Common myeloid progenitor, CD34-positive (primary cell): ENCODE results near the gene RNF10.

Experiments used
- CTCF ChIA-PET: fragments of 350-600 bp; sonication (Branson Sonifier 250); formaldehyde crosslinking; loops from one replicate; lab custom pipeline; 2021; ENCODE audit warnings: antibody characterized with exemption; lab: Charles Lee
- POLR2A ChIA-PET: fragments of 350-600 bp; sonication (Branson Sonifier 250); formaldehyde crosslinking; loops from one replicate; lab custom pipeline; 2021; ENCODE audit warnings: antibody characterized with exemption; lab: Charles Lee
- DNase-seq, 3 donors: peaks; one replicate each; pipeline versions ENCODE4 v3.0.0 to v3.0.0-alpha.2; 2013
- H3K27ac ChIP-seq, 2 experiments: 1 replicate in 1 of 2; 2 replicates in 1 of 2; pipeline ENCODE4 v1.7.0; 2013; ENCODE audit warnings: inconsistent platforms in 2 of 2, low read length in 2 of 2, mild to moderate bottlenecking in 2 of 2, low read depth in 1 of 2, moderate library complexity in 1 of 2; ENCODE audit not compliant: severe bottlenecking in 2 of 2, insufficient read depth in 1 of 2, poor library complexity in 1 of 2
- H3K27me3 ChIP-seq, 5 experiments: replicated peaks in 2 of 5; 1 replicate in 3 of 5; 2 replicates in 2 of 5; pipeline versions ENCODE4 v1.6.1 to v1.7.0; 2013; ENCODE audit warnings: low read length in 4 of 5, mild to moderate bottlenecking in 2 of 5, moderate library complexity in 2 of 5, inconsistent platforms in 1 of 5; ENCODE audit not compliant: insufficient read depth in 5 of 5, control insufficient read depth in 4 of 5
- H3K36me3 ChIP-seq, 4 experiments: 1 replicate in 2 of 4; 2 replicates in 2 of 4; pipeline versions ENCODE4 v1.6.1 to v1.7.0; 2013; ENCODE audit warnings: low read length in 3 of 4, control low read depth in 1 of 4, mild to moderate bottlenecking in 1 of 4; ENCODE audit not compliant: control insufficient read depth in 4 of 4, insufficient read depth in 4 of 4
- H3K4me1 ChIP-seq, 4 experiments: 1 replicate in 3 of 4; 2 replicates in 1 of 4; pipeline versions ENCODE4 v1.6.1 to v1.7.1; 2013; ENCODE audit warnings: low read length in 3 of 4, mild to moderate bottlenecking in 3 of 4, control low read depth in 1 of 4, inconsistent platforms in 1 of 4, moderate library complexity in 1 of 4; ENCODE audit not compliant: control insufficient read depth in 4 of 4, insufficient read depth in 4 of 4; ENCODE audit errors: control extremely low read depth in 1 of 4
- H3K4me3 ChIP-seq, 7 experiments: 1 replicate in 4 of 7; 2 replicates in 3 of 7; pipeline versions ENCODE4 v1.5.1 to v1.7.0; 2013; ENCODE audit warnings: mild to moderate bottlenecking in 7 of 7, low read length in 6 of 7, moderate library complexity in 6 of 7, inconsistent platforms in 2 of 7, low read depth in 2 of 7, control low read depth in 1 of 7; ENCODE audit not compliant: insufficient read depth in 4 of 7, control insufficient read depth in 1 of 7; ENCODE audit errors: extremely low read depth in 1 of 7
- H3K9me3 ChIP-seq, 5 experiments: 1 replicate in 4 of 5; 2 replicates in 1 of 5; pipeline versions ENCODE4 v1.6.1 to v1.7.1; 2013; ENCODE audit warnings: low read length in 4 of 5, mild to moderate bottlenecking in 2 of 5, inconsistent platforms in 1 of 5, low read depth in 1 of 5, moderate library complexity in 1 of 5; ENCODE audit not compliant: control insufficient read depth in 4 of 5, insufficient read depth in 2 of 5; ENCODE audit errors: control extremely low read depth in 1 of 5
- WGBS: methylation state at CpG from one replicate; pipeline ENCODE4 v1.1.5; 2013; ENCODE audit not compliant: insufficient coverage; 5-methylcytosine and 5-hydroxymethylcytosine counted together

Gene RNF10

DNA sequence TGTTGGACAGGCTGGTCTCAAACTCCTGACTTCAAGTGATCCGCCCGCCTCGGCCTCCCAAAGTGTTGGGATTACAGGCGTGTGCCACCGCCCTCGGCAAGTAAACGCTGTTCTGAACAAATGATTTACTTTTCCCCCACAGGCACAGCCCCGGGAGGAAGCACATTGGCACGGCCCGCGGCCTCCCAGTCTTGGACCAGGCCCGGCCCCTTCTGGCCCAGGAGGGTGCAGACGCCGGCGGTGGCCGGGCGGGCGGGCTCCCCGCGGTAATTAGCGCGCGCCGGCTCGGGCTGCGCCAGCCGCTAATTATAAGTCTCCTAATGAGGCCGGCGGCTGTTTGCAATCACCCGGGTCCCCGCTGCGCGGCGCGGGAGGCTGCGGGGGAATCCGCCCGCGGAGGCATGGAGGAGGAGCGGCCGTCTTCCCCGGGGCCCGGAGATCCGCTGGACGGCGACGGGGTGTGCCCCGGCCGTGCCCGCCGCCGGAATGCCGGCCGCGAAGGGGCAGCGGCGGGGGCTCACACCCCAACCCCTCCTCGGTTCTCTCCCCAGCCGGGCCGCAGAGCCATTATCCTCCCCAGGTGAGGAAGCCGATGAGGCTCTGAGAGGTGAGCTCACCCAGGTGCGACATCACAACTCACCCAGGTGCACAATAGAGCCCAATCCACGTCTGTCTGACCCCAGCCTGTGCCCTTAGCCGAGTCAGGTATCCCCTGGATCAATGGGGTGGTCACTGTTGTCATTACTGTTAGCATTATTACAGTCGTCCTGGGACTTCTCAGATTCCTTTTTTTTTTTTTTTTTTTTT, 50.4 kb downstream of the RNF10 start:
- peak; percentile 39 to 50 (median 41) for DNase-seq
- Histone ChIP-seq H3K4me3 (peak overlapping the region in 6 of 7 experiments; percentile 8 to 66 (median 54)), H3K36me3 (peaks cover 0 to 3% (median 0%) of the 10 kb centered on the region in 4 experiments), H3K27ac (no peak overlapping the region), H3K4me1 (peaks cover 8 to 34% (median 21%) of the 10 kb centered on the region in 4 experiments), H3K27me3 (peaks cover 0 to 26% (median 12%) of the 10 kb centered on the region in 5 experiments), H3K9me3 (no peaks in the 10 kb centered on the region)
- CTCF ChIA-PET: interaction anchor here (1.0 to 6.1 kb wide), 7 partner anchors 16 to 418 kb away, joined by 3 to 58 read pairs (median 7); no protein-coding TSS in a partner anchor
- POLR2A ChIA-PET: no interaction called here
- 2% methylated on average over 47 of the region's 65 CpGs for WGBS

GRCh38 chr12:120586206-120586605, 52.0 kb downstream of the RNF10 start:
- CTCF ChIA-PET: interaction anchor here (1.1 kb wide), 1 partner anchor 63 kb away, joined by 6 read pairs; no protein-coding TSS in a partner anchor
- peaks cover 5 to 23% (median 15%) of the 10 kb centered on the region in 4 experiments for H3K4me1 ChIP-seq
- DNase-seq: no peak
- peaks cover 0 to 26% (median 12%) of the 10 kb centered on the region in 5 experiments for H3K27me3 ChIP-seq
- H3K9me3 ChIP-seq: no peaks in the 10 kb centered on the region
- POLR2A ChIA-PET: no interaction called here
- no peaks in the 10 kb centered on the region for H3K36me3 ChIP-seq
- no peak overlapping the region for H3K27ac ChIP-seq
- 79% methylated on average over 6 of the region's 7 CpGs for WGBS
- no peak overlapping the region for H3K4me3 ChIP-seq

DNA sequence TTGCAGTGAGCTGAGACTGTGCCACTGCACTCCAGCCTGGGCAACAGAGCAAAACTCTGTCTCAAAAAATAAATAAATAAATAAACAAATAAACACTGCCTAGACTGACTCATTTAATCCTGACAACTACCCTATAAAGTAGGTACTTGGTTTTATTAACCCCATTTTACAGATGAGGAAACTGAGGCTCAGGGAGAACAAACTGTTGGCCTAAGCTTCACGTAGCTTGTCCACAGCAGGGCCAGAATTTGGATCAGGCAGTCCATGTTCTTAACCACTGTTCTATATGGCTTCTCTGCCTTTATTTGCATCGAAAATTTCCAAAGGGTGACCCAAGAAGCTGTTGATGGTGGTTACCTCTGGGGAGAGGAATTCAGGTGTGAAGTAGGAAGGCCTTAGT, 52.7 kb downstream of the RNF10 start:
- no peak overlapping the region for H3K27ac ChIP-seq
- no peak for DNase-seq
- H3K9me3 ChIP-seq: no peaks in the 10 kb centered on the region
- peaks cover 3 to 19% (median 11%) of the 10 kb centered on the region in 4 experiments for H3K4me1 ChIP-seq
- WGBS: 100% methylated on average over 1 of the region's 2 CpGs
- peaks cover 0 to 26% (median 12%) of the 10 kb centered on the region in 5 experiments for H3K27me3 ChIP-seq
- no peaks in the 10 kb centered on the region for H3K36me3 ChIP-seq
- ChIA-PET CTCF (interaction anchor here (0.7 to 1.3 kb wide), 5 partner anchors 42 to 124 kb away, joined by 3 to 6 read pairs (median 4); partner anchors contain the start of gene UNC119B), POLR2A (interaction anchor here (0.6 kb wide), 1 partner anchor 433 kb away, joined by 3 read pairs; no protein-coding TSS in a partner anchor)
- no peak overlapping the region for H3K4me3 ChIP-seq

- no peak for DNase-seq
- peaks cover 0 to 26% (median 12%) of the 10 kb centered on the region in 5 experiments for H3K27me3 ChIP-seq
- WGBS: 100% methylated on average over 1 of the region's 1 CpG
- ChIA-PET CTCF (interaction anchor here (0.7 to 2.5 kb wide), 4 partner anchors 15 to 643 kb away, joined by 3 to 13 read pairs (median 4); no protein-coding TSS in a partner anchor), POLR2A (no interaction called here)
- H3K36me3 ChIP-seq: no peaks in the 10 kb centered on the region
- H3K9me3 ChIP-seq: no peaks in the 10 kb centered on the region
- no peak overlapping the region for H3K27ac ChIP-seq
- H3K4me1 ChIP-seq: peaks cover 0 to 11% (median 8%) of the 10 kb centered on the region in 4 experiments
- no peak overlapping the region for H3K4me3 ChIP-seq
These were observed 54.2 kb downstream of the RNF10 start for GRCh38 chr12:120588371-120588770.

GRCh38 chr12:120588948-120589930, 55.1 kb downstream of the RNF10 start:
- POLR2A ChIA-PET: no interaction called here
- CTCF ChIA-PET: interaction anchor here (0.7 to 2.5 kb wide), 4 partner anchors 12 to 60 kb away, joined by 3 to 13 read pairs (median 4); no protein-coding TSS in a partner anchor
- no peak for DNase-seq
- Histone ChIP-seq H3K27ac (no peak overlapping the region), H3K36me3 (no peaks in the 10 kb centered on the region), H3K4me3 (no peak overlapping the region), H3K27me3 (peaks cover 0 to 22% (median 8%) of the 10 kb centered on the region in 5 experiments), H3K4me1 (peaks cover 0 to 8% (median 6%) of the 10 kb centered on the region in 4 experiments), H3K9me3 (no peaks in the 10 kb centered on the region)
- 90% methylated on average over 4 of the region's 17 CpGs for WGBS

DNA sequence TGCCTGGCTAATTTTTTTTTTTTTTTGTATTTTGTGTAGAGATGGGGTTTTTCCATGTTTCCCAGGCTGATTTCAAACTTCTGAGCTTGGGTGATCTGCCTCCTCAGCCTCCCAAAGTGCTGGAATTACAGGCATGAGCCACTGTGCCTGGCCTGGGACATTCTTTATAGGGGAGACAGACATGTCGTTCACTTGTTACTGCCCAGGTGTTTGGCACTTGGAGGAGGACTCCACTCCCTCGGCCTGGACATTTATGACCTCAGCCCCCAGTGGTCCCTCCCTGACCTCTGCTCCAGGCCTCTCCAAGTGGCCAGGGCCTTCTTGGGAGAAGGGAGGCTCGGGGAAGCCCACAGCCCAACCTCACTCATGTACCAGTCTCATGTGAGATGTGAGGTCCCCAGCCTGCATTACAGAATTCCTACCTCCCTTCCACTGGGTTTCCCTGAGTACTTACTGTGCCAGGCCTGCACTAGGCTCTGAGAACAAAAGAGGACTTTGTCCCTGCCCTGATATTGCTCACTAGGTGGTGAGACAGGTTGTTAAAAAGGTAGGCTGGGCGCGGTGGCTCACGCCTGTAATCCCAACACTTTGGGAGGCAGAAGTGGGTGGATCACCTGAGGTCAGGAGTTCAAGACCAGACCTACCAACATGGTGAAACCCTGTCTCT, 56.7 kb downstream of the RNF10 start:
- Histone ChIP-seq H3K9me3 (no peaks in the 10 kb centered on the region), H3K27me3 (peaks cover 0 to 6% (median 5%) of the 10 kb centered on the region in 5 experiments), H3K36me3 (no peaks in the 10 kb centered on the region), H3K4me3 (no peak overlapping the region), H3K4me1 (no peaks in the 10 kb centered on the region), H3K27ac (no peak overlapping the region)
- WGBS: 95% methylated on average over 6 of the region's 6 CpGs
- no peak for DNase-seq
- ChIA-PET CTCF (interaction anchor here (1.4 to 2.5 kb wide), 3 partner anchors 10 to 58 kb away, joined by 3 to 13 read pairs (median 5); no protein-coding TSS in a partner anchor), POLR2A (no interaction called here)
